Measurements from ENCODE around the gene PHB1.

The PHB1 gene

DNA sequence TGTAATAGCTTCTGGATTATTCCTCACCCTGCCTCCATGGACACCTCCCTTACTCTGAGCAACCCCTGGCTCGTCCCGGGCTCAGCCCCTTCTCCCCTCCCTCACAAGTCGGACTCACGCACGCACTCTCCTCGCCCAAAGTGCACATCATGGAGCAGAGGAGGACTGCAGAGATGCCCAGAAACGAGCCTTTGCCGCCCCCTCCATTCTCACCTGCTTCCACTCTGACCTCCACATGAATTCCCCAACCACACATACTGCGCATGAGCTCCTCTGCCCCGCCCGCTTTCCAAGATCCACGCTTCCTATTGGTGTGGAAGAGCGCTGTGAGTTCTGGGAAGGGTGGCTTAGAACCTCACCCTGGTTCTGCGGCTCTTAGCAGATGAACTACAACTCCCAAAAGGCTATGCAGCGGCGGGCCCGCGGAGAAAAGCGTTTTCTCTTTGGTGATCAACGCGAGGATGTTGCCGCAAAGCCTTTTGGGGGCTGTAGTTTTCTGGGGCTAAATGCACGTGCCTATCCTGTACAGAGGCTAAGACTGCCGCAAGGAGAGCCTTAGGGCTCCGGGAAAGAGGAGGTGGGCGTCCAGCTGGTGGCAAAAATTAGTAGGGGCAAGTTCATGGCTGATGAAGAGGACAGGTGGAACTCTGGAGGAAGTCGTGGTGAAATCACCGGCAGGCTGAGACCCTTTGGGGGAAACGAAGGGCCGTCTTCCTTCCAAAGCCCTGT lies at the start of gene PHB1:
Gene PHB1, minus strand, starts transcription at position 261 of the 729 bp plus-strand sequence. CDS start 1,618 bp downstream, outside the sequence.
- peak; percentile 98 for DNase-seq (ENCODE audit: low spot score)

- DNase-seq (ENCODE audit: low spot score) = no peak
These were observed 49.4 kb upstream of the PHB1 start for GRCh38 chr17:49464049-49464448.

GRCh38 chr17:49461580-49461979 lies 46.9 kb upstream of the PHB1 start:
- no peak for DNase-seq (ENCODE audit: low spot score)

DNA sequence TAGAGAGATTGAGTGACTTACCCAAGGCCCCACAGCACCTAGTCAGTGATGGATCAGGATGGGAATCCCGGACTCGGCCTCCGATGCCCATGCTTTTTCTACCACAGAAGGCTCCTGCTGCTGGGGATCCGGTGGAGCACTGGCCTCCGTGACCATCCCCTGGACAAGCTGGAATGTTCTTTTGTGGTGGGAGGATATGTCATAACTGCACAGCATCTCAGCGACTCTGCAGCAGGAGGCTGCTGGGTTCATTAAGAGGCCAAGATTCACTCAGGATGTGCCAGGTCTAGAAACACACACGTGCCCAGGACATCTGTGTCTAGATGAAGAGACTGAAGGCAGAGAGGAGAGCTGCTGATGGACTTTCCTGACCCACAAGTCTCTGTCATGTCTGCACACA lies 45.7 kb upstream of the PHB1 start:
- DNase-seq (ENCODE audit: low spot score) = no peak

DNA sequence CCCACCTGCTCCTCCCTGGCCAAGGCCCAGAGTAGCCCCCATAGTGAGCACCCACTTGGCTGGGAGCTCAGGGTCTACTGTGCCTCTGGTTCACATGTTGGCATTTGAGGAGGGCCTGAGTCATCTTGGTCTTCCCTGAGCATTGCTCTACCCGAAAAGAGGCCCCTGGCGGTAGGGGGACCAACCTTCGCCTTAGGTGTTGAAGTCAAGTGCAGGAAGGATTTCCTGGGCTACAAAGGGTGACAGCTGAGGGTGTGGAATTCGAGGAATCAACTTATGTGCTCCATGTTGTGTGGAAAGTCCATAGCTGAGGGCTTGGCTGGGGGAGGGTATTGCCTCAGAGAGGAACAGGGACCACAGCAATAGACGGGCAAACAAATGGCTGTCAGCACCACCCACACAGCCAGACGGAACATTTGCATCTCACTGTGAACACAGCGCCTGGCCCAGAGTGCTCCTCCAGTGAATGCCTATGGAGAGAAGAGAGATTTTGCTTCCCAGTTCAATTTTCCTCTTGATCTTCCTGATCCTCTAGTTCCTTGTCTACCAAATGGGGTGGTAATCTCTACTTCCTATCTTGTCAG lies 44.8 kb upstream of the PHB1 start:
- no peak for DNase-seq (ENCODE audit: low spot score)

DNA sequence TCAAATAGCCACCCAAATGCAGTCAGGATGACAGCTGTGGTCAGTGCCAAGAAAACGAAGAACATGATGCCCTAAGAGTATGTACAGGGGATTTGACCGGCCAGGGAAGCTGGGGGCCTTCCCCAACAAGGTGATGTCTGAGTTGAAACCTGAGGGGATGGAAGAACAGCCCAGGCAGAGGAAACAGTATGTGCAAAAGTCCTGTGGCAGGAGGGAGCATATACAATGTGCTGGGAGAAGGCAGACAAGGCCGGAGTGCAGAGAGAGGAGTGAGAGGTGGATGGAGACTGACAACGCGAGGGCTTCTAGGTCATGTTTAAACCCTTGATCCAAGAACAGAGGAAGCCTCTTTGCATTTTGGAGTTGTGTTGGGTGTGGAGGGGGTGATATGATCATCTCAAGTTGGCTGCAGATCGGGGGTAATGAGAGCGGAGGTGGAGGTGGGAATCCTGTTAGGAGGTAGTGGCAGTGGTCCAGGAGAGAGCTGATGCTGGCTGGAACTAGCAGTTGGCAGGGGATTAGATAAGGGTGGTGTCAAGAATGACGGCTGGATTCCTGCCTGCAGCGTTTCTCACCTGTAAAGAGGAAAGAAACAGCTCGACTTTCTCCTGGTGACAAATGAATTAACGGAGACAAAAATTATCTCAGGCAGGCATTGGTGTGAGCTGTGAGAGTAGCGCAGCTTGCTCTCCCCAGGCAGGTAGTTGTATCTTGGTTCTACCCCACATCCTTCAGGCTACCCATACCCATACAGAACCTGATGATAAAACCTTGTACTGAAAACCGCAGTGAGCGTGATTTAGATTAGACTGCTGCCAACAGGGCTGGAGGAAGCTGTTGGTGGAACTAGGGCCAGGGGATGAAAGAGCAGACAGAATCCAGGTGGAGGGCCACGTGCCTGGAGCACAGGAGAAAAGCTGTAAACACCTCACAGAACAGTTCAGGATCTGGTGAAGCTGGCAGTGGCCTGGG lies 43.2 kb upstream of the PHB1 start:
- no peak for DNase-seq (ENCODE audit: low spot score)

DNA sequence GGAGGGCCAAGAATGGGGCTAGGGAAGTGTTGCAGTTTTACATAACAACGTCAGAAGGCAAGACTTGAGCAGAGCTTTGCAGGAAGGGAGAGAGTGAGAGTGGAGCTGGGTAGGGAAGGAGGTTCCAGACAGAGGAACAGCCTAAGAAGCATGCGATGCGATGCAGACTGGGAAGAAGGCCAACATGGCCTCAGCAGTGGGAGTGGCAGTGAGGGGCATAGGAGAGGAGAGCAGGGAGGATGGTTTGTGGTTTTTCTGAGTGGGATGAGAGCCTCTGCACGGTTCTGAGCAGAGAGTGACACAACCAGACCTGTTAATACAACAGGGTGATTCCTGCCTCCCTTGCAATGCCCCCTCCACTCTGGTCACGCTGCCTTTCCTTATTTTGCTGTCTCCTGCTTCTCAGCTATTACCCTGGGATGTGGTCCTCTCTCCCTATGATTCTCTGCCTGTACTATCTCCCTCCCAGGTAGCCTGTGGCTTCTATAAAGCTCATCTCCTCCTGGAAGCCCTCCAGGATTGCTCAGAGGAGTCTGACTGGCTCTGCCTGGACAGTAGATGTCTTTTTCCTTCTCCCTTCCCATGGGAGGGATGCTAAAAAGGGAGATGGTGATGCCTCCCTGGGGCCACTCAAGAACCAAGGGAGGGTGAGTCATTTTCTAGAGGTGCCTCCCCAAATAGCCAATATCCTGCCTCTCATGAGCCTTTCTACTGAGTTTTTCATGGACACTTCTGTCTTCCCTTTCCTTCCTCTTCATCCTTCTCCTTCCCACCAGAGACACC lies 41.7 kb upstream of the PHB1 start:
- DNase-seq (ENCODE audit: low spot score) = peak; percentile 84

- peak; percentile 48 for DNase-seq (ENCODE audit: low spot score)
These were observed 40.7 kb upstream of the PHB1 start for GRCh38 chr17:49455272-49455861.

DNA sequence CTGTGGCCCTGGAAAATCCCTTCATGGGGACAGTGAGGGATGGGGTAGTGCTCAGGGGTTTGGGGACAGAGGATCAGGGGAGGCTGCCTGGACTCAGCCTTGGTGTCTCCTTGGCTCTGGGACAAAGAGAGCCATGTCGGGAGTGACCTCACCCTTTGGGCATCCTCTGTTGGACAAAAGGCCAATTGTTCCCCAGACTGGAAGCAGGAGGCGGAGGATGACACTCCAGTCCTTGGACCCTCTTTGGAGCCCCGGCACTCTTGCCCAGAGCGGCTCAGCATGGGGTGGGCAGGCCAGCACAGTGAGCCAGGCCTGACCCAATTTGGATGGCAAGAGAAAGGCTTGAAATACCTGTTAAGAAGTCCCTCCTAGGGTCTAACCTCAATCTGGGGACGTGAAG lies 39.4 kb upstream of the PHB1 start:
- no peak for DNase-seq (ENCODE audit: low spot score)

- DNase-seq (ENCODE audit: low spot score) = no peak
These were observed 38.0 kb upstream of the PHB1 start for GRCh38 chr17:49452661-49453060.

GRCh38 chr17:49452201-49452600 lies 37.5 kb upstream of the PHB1 start:
- DNase-seq (ENCODE audit: low spot score) = no peak

GRCh38 chr17:49450735-49451134 lies 36.1 kb upstream of the PHB1 start:
- peak; percentile 50 for DNase-seq (ENCODE audit: low spot score)

- no peak for DNase-seq (ENCODE audit: low spot score)
These were observed 35.5 kb upstream of the PHB1 start for GRCh38 chr17:49450181-49450580.

DNA sequence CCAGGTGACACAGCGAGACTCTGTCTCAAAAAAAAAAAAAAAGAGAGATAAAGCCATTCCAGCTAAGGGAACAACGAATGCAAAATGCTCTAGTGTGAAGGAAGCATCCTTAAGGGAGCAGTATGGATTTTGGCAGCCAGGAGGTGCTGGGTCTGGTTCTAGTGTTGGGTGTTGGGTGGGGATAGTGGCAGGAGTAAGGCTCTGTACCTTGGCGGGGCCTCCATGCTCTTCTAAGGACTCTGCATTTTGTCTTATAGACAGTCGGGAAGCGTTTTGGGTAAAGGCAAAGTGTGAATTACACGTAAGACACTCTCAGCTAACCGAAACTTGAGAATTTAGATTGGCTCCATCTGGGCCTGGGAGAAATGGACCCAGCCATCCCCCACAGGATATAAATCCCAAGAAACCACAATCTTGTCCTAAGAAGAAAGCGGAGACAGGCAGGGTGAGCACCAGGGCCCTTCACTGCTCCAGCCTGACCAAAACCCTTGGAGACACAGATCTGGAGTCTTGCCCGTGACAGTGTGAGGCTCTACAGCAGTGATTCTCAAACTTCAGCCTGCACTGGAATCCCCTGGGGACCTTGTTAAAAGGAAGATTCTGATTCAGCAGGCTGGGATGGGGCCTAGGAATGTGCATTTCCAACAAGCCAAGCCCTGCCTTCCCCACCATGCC lies 33.1 kb upstream of the PHB1 start:
- peak; percentile 80 for DNase-seq (ENCODE audit: low spot score)

DNA sequence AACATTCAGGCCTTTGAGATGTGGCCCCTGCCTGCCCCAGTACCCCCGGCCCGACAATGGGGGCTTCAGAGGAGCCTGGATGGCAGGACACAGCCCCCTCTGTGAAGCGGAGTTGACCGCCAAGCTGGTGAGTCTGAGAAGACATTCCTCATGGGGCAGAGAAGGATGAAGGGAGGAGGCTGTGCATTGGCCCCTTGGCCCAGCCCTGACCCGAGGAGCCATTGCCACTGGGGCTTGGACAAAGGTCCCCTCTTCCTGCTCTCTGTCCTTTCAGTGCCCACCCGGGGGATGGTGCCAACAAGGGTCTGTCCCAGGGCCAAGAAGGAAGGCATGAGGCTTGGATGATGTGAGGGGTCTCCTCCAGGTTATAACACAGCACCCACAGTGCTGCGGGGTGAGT lies 30.9 kb upstream of the PHB1 start:
- no peak for DNase-seq (ENCODE audit: low spot score)

GRCh38 chr17:49444384-49444783 lies 29.7 kb upstream of the PHB1 start:
- no peak for DNase-seq (ENCODE audit: low spot score)

- DNase-seq (ENCODE audit: low spot score) = no peak
These were observed 29.2 kb upstream of the PHB1 start for GRCh38 chr17:49443862-49444261.

GRCh38 chr17:49442041-49442440 lies 27.4 kb upstream of the PHB1 start:
- DNase-seq (ENCODE audit: low spot score) = no peak

DNA sequence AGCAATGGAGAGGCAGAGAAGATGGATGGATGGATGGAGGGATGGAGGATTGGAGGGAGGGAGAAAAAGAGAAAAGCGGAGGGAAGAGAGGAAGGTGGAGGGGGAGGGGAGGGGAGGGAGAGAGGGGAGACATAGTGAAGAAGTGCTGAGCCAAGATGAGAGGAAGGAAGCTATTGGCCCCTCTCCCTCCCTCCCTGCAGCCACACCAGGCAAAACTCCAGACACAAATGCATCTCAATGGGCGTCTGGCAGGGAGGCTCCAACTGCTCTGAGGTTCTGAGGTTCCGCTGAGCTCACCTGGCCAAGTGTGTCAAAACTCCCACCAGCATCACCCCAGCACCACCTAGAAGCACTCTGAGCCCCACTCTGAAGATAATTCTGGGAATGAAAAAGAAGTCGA lies 26.9 kb upstream of the PHB1 start:
- no peak for DNase-seq (ENCODE audit: low spot score)

GRCh38 chr17:49440581-49440980 lies 25.9 kb upstream of the PHB1 start:
- DNase-seq (ENCODE audit: low spot score) = no peak
